Measurements from ENCODE around the gene TMEM219.

The TMEM219 gene

DNA sequence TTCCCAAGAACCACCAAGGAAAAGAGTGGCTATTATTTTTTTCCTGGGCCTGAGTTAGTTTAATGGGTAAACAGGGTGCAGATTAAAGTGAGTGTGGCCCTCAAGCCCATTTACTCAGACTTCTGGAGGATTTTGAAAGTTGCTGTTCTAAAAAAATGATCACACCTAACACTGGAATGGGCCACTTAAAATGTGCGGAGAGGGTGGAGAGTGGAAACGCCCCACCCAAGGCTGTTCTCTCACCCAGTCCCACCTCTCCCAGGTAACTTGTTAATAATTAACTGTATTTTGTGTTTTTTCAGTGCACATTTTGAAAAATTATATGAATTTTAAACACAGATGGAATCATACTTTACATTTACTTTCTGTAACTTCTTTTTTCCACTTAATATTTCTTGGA lies 28.2 kb downstream of the TMEM219 start:
- H3K27me3 ChIP-seq: no peaks in the 10 kb centered on the region
- DNase-seq: no peak
- H3K27ac ChIP-seq: no peak overlapping the region
- H3K4me1 ChIP-seq: peaks cover 0 to 15% (median 9%) of the 10 kb centered on the region in 4 donors
- H3K4me3 ChIP-seq: no peak overlapping the region
- TF ChIP-seq, protein P1, sequence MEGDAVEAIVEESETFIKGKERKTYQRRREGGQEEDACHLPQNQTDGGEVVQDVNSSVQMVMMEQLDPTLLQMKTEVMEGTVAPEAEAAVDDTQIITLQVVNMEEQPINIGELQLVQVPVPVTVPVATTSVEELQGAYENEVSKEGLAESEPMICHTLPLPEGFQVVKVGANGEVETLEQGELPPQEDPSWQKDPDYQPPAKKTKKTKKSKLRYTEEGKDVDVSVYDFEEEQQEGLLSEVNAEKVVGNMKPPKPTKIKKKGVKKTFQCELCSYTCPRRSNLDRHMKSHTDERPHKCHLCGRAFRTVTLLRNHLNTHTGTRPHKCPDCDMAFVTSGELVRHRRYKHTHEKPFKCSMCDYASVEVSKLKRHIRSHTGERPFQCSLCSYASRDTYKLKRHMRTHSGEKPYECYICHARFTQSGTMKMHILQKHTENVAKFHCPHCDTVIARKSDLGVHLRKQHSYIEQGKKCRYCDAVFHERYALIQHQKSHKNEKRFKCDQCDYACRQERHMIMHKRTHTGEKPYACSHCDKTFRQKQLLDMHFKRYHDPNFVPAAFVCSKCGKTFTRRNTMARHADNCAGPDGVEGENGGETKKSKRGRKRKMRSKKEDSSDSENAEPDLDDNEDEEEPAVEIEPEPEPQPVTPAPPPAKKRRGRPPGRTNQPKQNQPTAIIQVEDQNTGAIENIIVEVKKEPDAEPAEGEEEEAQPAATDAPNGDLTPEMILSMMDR (IDR thresholded peaks at IDR 0.05): no peak
- intact Hi-C loops (cut with DNase I; ENCODE audit: low total_unique reads): loop anchor here (10.0 kb wide), 1 partner anchor 175 kb away; the partner anchor contains the start of genes PAGR1 and PRRT2
- H3K9me3 ChIP-seq: no peaks in the 10 kb centered on the region
- H3K36me3 ChIP-seq: peaks cover 55 to 88% (median 77%) of the 10 kb centered on the region in 3 donors

DNA sequence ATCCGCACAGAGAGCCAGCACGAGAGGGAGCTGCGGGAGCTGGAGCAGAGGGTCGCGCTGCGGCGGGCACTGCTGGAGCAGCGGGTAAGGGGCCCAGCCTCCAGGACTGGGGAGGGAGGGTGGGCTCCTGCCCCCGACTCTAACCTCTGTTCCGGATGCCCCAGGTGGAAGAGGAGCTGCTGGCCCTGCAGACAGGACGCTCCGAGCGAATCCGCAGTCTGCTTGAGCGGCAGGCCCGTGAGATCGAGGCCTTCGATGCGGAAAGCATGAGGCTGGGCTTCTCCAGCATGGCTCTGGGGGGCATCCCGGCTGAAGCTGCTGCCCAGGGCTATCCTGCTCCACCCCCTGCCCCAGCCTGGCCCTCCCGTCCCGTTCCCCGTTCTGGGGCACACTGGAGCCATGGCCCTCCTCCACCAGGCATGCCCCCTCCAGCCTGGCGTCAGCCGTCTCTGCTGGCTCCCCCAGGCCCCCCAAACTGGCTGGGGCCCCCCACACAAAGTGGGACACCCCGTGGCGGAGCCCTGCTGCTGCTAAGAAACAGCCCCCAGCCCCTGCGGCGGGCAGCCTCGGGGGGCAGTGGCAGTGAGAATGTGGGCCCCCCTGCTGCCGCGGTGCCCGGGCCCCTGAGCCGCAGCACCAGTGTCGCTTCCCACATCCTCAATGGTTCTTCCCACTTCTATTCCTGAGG lies 29.1 kb downstream of the TMEM219 start:
- Histone ChIP-seq H3K27me3 (no peaks in the 10 kb centered on the region), H3K4me1 (peaks cover 0 to 16% (median 9%) of the 10 kb centered on the region in 4 donors), H3K27ac (no peak overlapping the region), H3K9me3 (no peaks in the 10 kb centered on the region), H3K36me3 (peaks cover 45 to 78% (median 67%) of the 10 kb centered on the region in 3 donors), H3K4me3 (no peak overlapping the region)
- TF ChIP-seq, protein P1 (IDR thresholded peaks at IDR 0.05): no peak
- intact Hi-C loops (cut with DNase I; ENCODE audit: low total_unique reads): loop anchor here (10.0 kb wide), 1 partner anchor 176 kb away; the partner anchor contains the start of genes PAGR1 and PRRT2
- no peak for DNase-seq

DNA sequence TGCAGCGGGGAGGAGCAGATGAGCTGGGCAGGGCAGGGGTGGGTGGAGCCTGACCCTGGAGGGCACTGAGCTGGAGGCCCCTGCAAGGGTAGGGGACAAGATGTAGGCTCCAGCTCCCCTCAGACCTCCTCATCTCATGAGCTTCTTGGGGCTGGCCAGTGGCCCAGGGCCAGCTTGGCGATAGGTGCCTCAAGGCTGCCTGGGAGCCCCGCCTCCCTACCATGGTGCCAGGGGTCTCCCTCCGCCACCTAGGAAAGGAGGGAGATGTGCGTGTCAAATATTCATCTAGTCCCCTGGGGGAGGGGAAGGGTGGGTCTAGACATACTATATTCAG lies 29.7 kb downstream of the TMEM219 start:
- Histone ChIP-seq H3K4me1 (peaks cover 0 to 17% (median 11%) of the 10 kb centered on the region in 4 donors), H3K27ac (no peak overlapping the region), H3K36me3 (peaks cover 40 to 73% (median 62%) of the 10 kb centered on the region in 3 donors), H3K4me3 (no peak overlapping the region), H3K9me3 (no peaks in the 10 kb centered on the region), H3K27me3 (no peaks in the 10 kb centered on the region)
- DNase-seq: no peak
- TF ChIP-seq, protein P1 (IDR thresholded peaks at IDR 0.05): no peak
- intact Hi-C loops (cut with DNase I; ENCODE audit: low total_unique reads): loop anchor here (10.0 kb wide), 1 partner anchor 177 kb away; the partner anchor contains the start of genes PAGR1 and PRRT2

DNA sequence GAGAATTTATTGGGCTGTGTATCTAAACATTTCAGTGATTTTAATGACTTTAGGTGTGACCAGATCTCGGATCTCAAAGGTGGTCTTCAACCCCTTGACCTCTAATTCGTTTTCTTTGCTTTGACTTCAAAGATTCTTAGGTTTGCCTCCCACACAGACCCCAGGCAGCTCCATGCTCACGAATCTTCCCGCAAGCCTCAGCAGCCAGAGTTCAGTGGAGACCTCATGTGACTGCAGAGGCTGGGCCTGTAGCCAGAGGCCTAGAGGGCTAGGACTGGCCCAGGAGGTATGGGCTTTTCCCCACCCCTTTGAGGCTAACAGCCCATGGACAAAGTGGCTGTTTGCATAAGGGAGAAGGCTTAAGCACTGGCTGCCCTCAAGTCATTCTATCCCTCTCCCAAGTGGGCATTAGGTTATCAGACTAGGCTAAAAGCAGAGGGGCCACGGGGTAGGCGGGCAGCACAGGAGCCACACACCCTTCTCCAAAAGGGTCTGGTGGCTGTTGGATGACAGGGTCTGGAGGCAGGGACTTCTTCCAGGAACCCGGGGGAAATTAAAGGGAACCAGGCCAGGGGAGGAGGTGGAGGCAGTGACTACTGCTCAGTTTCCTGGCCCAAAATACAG lies 30.6 kb downstream of the TMEM219 start:
- H3K27ac ChIP-seq: no peak overlapping the region
- H3K4me3 ChIP-seq: no peak overlapping the region
- H3K4me1 ChIP-seq: peaks cover 0 to 23% (median 18%) of the 10 kb centered on the region in 4 donors
- intact Hi-C loops (cut with DNase I; ENCODE audit: low total_unique reads): loop anchor here (10.0 kb wide), 1 partner anchor 178 kb away; the partner anchor contains the start of genes PAGR1 and PRRT2
- no peaks in the 10 kb centered on the region for H3K9me3 ChIP-seq
- DNase-seq: no peak
- TF ChIP-seq, protein P1 (IDR thresholded peaks at IDR 0.05): no peak
- peaks cover 31 to 64% (median 53%) of the 10 kb centered on the region in 3 donors for H3K36me3 ChIP-seq
- no peaks in the 10 kb centered on the region for H3K27me3 ChIP-seq

DNA sequence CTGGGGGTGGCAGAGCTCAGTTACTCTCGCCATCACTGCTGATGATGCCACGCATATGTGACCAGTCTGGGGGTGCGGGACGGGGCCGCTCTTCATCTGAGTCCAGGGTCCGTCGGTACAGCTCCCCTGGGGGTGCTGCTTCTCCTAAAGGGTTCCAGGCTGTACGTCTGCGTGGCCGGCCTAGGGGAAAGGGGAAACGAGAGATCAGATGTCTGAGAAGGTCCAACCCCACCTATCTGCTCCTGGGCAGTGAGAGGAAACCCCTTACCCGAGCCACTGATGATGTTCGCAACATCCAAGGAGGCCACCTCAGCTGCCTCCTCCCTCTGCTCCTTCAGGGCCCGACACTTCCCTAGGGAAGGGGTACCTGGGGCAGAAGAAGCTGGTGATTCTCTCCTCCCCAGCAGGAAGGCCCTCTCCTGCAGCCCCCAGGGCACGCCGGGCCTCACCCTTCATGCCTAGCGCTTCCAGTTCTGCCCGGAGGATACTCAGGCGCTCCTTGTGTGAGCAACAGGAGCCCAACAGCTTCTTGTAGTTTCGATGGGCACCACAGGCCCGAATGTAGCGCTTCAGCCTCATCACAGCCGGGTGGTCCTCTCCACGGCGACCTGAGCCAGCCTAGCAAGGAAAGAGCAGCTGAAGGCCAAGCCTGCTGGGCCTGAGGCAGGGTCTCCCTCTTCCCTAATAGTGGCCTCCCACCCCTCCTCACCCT lies 31.5 kb downstream of the TMEM219 start:
- DNase-seq: no peak
- Histone ChIP-seq H3K9me3 (no peaks in the 10 kb centered on the region), H3K27ac (no peak overlapping the region), H3K4me1 (peaks cover 0 to 23% (median 18%) of the 10 kb centered on the region in 4 donors), H3K27me3 (no peaks in the 10 kb centered on the region), H3K36me3 (peaks cover 22 to 62% (median 44%) of the 10 kb centered on the region in 3 donors), H3K4me3 (no peak overlapping the region)
- intact Hi-C loops (cut with DNase I; ENCODE audit: low total_unique reads): loop anchor here (10.0 kb wide), 1 partner anchor 179 kb away; the partner anchor contains the start of genes PAGR1 and PRRT2
- TF ChIP-seq, protein P1 (IDR thresholded peaks at IDR 0.05): no peak
